HT1080 (cell line): Measurements from ENCODE around the gene DLG2. TPM values are rescaled to one million over a fixed set of nuclear protein-coding genes. Genes with fewer than 3 reads are reported as not detected.
"Not testable (repeated sequence)": the region's sequence is repeated elsewhere in the genome, so short reads cannot be mapped to it uniquely, and the experiment has no call there.

Experiments used
- DNase-seq: peaks from one replicate; pipeline ENCODE4 v3.0.0-alpha.2; 2015; ENCODE audit warnings: low read depth
- total RNA-seq: library from RNA; depleted of rRNA; stranded (reverse); fragments of >200 nt; shearing (Covaris generic); gene quantifications from 2 replicates; pipeline ENCODE4 v1.2.3, GENCODE V29; 2014

Gene DLG2
- total RNA-seq, 1 experiment from 2014 or later: 0.34 TPM

GRCh38 chr11:84398017-84398626 lies 1229.0 kb downstream of the DLG2 start:
- DNase-seq: peak; percentile 8

- DNase-seq: no peak
Measured at GRCh38 chr11:84396521-84396920, 1230.6 kb downstream of the DLG2 start.

- peak; percentile 9 for DNase-seq
Measured at GRCh38 chr11:84390441-84391078, 1236.6 kb downstream of the DLG2 start.

- no peak for DNase-seq
Measured at GRCh38 chr11:84389696-84390095, 1237.4 kb downstream of the DLG2 start.

- DNase-seq: peak; percentile 41
Measured at GRCh38 chr11:84384731-84385130, 1242.4 kb downstream of the DLG2 start.

- DNase-seq: no peak
Measured at GRCh38 chr11:84383576-84383975, 1243.6 kb downstream of the DLG2 start.

GRCh38 chr11:84381666-84382065 lies 1245.5 kb downstream of the DLG2 start:
- no peak for DNase-seq

- DNase-seq: no peak
Measured at GRCh38 chr11:84372381-84372950, 1254.7 kb downstream of the DLG2 start.

GRCh38 chr11:84358034-84358433 lies 1269.1 kb downstream of the DLG2 start:
- no peak for DNase-seq

- DNase-seq: no peak
Measured at GRCh38 chr11:84355911-84356310, 1271.2 kb downstream of the DLG2 start.

- no peak for DNase-seq
Measured at GRCh38 chr11:84345597-84345996, 1281.5 kb downstream of the DLG2 start.

GRCh38 chr11:84345027-84345426 lies 1282.1 kb downstream of the DLG2 start:
- DNase-seq: no peak

- DNase-seq: no peak
Measured at GRCh38 chr11:84339796-84340195, 1287.3 kb downstream of the DLG2 start.

- no peak for DNase-seq
Measured at GRCh38 chr11:84333221-84333620, 1293.9 kb downstream of the DLG2 start.

GRCh38 chr11:84322211-84322610 lies 1304.9 kb downstream of the DLG2 start:
- DNase-seq: no peak

GRCh38 chr11:84319863-84320262 lies 1307.3 kb downstream of the DLG2 start:
- no peak for DNase-seq

- DNase-seq: peak; percentile 27
Measured at GRCh38 chr11:84316866-84317555, 1310.1 kb downstream of the DLG2 start.

- no peak for DNase-seq
Measured at GRCh38 chr11:84313830-84314359, 1313.2 kb downstream of the DLG2 start.

GRCh38 chr11:84310268-84310667 lies 1316.9 kb downstream of the DLG2 start:
- DNase-seq: peak; percentile 10

- not testable (repeated sequence) for DNase-seq
Measured at GRCh38 chr11:84308491-84308890, 1318.7 kb downstream of the DLG2 start.

- no peak for DNase-seq
Measured at GRCh38 chr11:84300092-84300491, 1327.1 kb downstream of the DLG2 start.

- no peak for DNase-seq
Measured at GRCh38 chr11:84297570-84297969, 1329.6 kb downstream of the DLG2 start.
